Fibroblast of lung (primary cell): ENCODE data around the gene S100A4.

Experiments used
- EZH2 ChIP-seq: IDR thresholded peaks from 2 replicates; pipeline ENCODE4 v1.5.1; 2012; ENCODE audit warnings: low read length, control low read depth, mild to moderate bottlenecking; ENCODE audit errors: missing control alignments
- TF ChIP-seq, protein P1 (sequence below), 2 donors: IDR thresholded peaks in 1 of 2; conservative IDR thresholded peaks in 1 of 2; 1 replicate in 1 of 2; 2 replicates in 1 of 2; pipeline ENCODE4 v1.5.1; 2011 to 2012; ENCODE audit warnings: low read length in 2 of 2, control low read depth in 1 of 2, inconsistent platforms in 1 of 2, low read depth in 1 of 2, mild to moderate bottlenecking in 1 of 2

DNA sequence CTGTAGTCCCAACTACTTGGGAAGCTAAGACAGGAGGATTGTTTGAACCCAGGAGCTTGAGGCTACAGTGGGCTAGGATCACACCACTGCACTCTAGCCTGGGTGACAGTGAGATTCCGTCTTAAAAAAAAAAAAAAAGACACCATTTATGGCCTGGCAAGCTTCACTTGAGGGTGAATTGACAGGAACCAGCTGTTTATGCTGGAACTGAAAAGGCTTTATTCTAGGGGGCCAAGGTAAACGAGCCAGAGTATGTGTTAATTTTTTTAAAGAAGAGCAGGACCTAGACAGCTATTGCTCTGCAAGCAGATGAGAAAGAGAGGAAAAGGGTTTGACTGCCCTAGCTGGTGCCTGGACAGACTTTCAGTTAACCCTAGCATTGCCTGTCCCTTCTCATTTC, 46.9 kb downstream of the S100A4 start:
- TF ChIP-seq, protein P1, sequence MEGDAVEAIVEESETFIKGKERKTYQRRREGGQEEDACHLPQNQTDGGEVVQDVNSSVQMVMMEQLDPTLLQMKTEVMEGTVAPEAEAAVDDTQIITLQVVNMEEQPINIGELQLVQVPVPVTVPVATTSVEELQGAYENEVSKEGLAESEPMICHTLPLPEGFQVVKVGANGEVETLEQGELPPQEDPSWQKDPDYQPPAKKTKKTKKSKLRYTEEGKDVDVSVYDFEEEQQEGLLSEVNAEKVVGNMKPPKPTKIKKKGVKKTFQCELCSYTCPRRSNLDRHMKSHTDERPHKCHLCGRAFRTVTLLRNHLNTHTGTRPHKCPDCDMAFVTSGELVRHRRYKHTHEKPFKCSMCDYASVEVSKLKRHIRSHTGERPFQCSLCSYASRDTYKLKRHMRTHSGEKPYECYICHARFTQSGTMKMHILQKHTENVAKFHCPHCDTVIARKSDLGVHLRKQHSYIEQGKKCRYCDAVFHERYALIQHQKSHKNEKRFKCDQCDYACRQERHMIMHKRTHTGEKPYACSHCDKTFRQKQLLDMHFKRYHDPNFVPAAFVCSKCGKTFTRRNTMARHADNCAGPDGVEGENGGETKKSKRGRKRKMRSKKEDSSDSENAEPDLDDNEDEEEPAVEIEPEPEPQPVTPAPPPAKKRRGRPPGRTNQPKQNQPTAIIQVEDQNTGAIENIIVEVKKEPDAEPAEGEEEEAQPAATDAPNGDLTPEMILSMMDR (conservative IDR thresholded peaks at IDR 0.05 in 1 of 2, IDR thresholded peaks at IDR 0.05 in 1 of 2; ENCODE audit: low read depth in 1 of 2, low read length in 2 of 2) = no peak
- TF ChIP-seq EZH2 = no peak
